ENCODE measurements around the gene PHLDB1. TPM values are rescaled to one million over a fixed set of nuclear protein-coding genes. Genes with fewer than 3 reads are reported as not detected.
"Not testable (repeated sequence)": the region's sequence is repeated elsewhere in the genome, so short reads cannot be mapped to it uniquely, and the experiment has no call there.

Gene PHLDB1
- total RNA-seq, 4 donors from 2014 or later, result 299 to 365 (median 323) TPM

DNA sequence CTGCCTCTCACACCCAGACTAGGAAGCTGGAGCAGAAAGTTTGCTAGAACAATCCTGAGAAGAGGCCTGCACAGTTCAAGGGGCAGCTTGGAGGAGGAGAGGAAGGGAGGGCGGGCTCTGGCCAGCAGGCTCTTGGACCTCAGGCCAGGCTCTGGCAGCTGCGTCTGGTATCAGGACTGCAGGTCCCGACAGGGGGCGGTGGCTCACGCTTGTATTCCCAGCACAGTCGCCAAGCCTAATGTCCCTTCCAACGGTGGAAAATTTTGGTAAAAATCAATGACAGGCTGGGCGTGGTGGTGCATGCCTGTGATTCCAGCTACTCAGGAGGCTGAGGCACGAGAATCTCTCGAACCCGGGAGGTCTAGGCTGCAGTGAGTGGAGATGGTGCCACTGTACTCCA lies 71.5 kb downstream of the PHLDB1 start:
- not testable (repeated sequence) for H3K9me3 ChIP-seq; H3K36me3 ChIP-seq; DNase-seq (ENCODE audit: low spot score in 2 of 2); H3K27me3 ChIP-seq; H3K4me3 ChIP-seq; H3K4me1 ChIP-seq
- H3K27ac ChIP-seq, result peak overlapping the region in 1 of 4 donors; percentile 34
- TF ChIP-seq, protein P1, sequence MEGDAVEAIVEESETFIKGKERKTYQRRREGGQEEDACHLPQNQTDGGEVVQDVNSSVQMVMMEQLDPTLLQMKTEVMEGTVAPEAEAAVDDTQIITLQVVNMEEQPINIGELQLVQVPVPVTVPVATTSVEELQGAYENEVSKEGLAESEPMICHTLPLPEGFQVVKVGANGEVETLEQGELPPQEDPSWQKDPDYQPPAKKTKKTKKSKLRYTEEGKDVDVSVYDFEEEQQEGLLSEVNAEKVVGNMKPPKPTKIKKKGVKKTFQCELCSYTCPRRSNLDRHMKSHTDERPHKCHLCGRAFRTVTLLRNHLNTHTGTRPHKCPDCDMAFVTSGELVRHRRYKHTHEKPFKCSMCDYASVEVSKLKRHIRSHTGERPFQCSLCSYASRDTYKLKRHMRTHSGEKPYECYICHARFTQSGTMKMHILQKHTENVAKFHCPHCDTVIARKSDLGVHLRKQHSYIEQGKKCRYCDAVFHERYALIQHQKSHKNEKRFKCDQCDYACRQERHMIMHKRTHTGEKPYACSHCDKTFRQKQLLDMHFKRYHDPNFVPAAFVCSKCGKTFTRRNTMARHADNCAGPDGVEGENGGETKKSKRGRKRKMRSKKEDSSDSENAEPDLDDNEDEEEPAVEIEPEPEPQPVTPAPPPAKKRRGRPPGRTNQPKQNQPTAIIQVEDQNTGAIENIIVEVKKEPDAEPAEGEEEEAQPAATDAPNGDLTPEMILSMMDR (IDR thresholded peaks at IDR 0.05), result peak in 1 of 5 experiments; percentile 21
- WGBS, 2 donors, result 26 to 34% methylated on average over 11 of the region's 11 CpGs

DNA sequence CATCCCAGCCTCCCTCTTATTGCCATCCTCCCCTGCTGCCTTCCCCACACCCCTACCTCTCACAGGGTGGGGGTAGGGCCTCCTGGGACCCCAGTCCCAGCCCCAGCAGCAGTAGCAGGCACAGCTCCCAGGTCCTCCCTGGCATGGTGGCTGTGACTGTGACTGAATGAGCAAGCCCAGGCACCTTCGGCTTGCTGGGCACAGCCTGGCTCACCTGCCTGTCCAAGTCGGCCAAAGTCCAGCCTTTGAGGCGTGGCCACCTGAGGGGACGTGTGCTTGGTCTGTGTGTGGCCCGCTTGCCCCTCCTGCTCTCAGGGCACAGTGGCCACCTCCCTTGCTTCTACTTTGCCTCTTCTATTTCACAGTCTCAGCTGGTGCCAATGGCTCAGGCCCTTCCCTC lies 72.1 kb downstream of the PHLDB1 start, which contains the start of gene TREH:
Gene TREH, minus strand, starts transcription at position 168 of the 400 bp plus-strand sequence. Its CDS starts 23 bp downstream, at position 145.
- Histone ChIP-seq H3K4me3 (no peak within 1 kb of the TSS), H3K27me3 (no peaks in the 10 kb centered on the region), H3K27ac (peak within 1 kb of the TSS in 1 of 4 donors; percentile 34), H3K9me3 (no peaks in the 10 kb centered on the region), H3K36me3 (no peaks in the 10 kb centered on the region), H3K4me1 (peaks cover 0 to 5% (median 0%) of the 10 kb centered on the region in 4 donors)
- WGBS, 2 donors, result 89 to 97% methylated on average over 4 to 5 of the region's 5 CpGs
- no peak for DNase-seq (ENCODE audit: low spot score in 2 of 2)
- TF ChIP-seq, protein P1 (IDR thresholded peaks at IDR 0.05), result no peak
- TF ChIP-seq EP300 (IDR thresholded peaks at IDR 0.05), result no peak
- TF ChIP-seq POLR2A (IDR thresholded peaks at IDR 0.05), result no peak

DNA sequence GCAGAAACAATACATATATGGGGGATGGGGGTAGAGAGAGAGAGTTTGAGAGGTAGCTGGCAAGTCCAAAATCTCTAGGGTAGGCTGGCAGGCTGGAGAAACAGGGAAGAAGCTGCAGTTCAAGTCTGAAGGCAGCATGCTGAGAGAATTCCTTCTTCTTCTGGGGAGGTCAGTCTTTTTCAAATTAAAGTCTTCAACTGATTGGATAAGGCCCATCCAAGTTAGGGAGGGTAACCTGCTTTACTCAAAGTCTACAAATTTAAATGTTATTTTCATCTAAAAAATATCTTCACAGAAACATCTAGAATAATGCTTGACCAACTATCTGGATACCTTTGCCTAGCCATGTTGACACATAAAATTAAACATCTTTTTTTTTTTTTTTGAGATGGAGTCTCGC lies 75.0 kb downstream of the PHLDB1 start:
- Histone ChIP-seq H3K9me3 (no peaks in the 10 kb centered on the region), H3K27ac (no peak overlapping the region), H3K4me1 (peaks cover 0 to 5% (median 0%) of the 10 kb centered on the region in 4 donors), H3K4me3 (no peak overlapping the region), H3K36me3 (no peaks in the 10 kb centered on the region), H3K27me3 (no peaks in the 10 kb centered on the region)
- TF ChIP-seq, protein P1 (IDR thresholded peaks at IDR 0.05), result no peak
- TF ChIP-seq POLR2A (IDR thresholded peaks at IDR 0.05) (no peak), EP300 (IDR thresholded peaks at IDR 0.05) (no peak)
- no peak for DNase-seq (ENCODE audit: low spot score in 2 of 2)
- WGBS, 2 donors, result 89 to 97% methylated on average over 1 of the region's 1 CpG

DNA sequence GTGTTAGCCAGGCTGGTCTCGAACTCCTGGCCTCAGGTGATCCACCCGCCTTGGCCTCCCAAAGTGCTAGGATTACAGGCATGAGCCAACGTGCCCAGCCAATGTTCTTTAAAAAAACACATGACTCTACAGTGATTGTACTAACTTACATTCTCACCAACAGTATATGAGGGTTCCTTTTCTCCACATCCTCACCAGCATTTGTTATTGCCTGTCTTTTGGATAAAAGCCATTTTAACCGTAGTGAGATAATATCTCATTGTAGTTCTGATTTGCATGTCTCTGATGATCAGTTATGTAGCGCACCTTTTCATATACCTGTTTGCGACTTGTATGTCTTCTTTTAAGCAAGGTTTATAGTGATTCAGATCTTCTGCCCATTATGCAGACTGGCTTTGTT lies 75.5 kb downstream of the PHLDB1 start:
- not testable (repeated sequence) for H3K27me3 ChIP-seq; H3K36me3 ChIP-seq; H3K4me1 ChIP-seq; H3K9me3 ChIP-seq; DNase-seq (ENCODE audit: low spot score in 2 of 2); H3K4me3 ChIP-seq; H3K27ac ChIP-seq
- 70 to 71% methylated on average over 6 of the region's 6 CpGs for WGBS, 2 donors

DNA sequence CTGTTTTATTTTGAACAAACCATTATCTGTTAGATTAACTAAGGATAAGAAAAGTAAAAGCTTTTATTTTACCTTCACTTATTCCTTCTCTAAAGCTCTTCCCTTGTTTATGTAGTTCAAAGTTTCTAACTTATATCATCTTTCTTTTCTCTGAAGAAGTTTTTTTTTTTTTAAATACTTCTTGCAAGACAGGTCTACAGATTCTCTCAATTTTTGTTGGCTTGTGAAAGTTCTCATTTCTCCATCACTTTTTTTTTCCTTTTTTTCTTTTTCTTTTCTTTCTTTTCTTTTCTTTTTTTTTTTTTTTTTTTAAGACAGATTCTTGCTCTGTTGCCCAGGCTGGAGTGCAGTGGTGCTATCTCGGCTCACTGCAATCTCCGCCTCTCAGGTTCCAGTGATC lies 76.8 kb downstream of the PHLDB1 start:
- H3K27ac ChIP-seq, result no peak overlapping the region
- 86 to 97% methylated on average over 2 of the region's 2 CpGs for WGBS, 2 donors
- no peak for DNase-seq (ENCODE audit: low spot score in 2 of 2)

More for the DNA sequence above, 76.8 kb downstream of the PHLDB1 start:
- Histone ChIP-seq H3K27me3 (no peaks in the 10 kb centered on the region), H3K9me3 (no peaks in the 10 kb centered on the region), H3K4me3 (no peak overlapping the region), H3K4me1 (peaks cover 0 to 9% (median 1%) of the 10 kb centered on the region in 4 donors), H3K36me3 (no peaks in the 10 kb centered on the region)
- TF ChIP-seq, protein P1 (IDR thresholded peaks at IDR 0.05), result no peak
- TF ChIP-seq POLR2A (IDR thresholded peaks at IDR 0.05), result no peak
